Psoas muscle (tissue), 8 donors: ENCODE data around the gene TPCN2. TPM values are rescaled to one million over a fixed set of nuclear protein-coding genes. Genes with fewer than 3 reads are reported as not detected.
A peak's percentile ranks its signal among the peaks of the same experiment; 100 is the strongest.

Experiments used
- ATAC-seq, 4 donors: fragments of 200-7000 bp; cut with Tn5 transposase; one replicate each; pipeline ENCODE4 v1.9.1; 2020; ENCODE audit warnings: moderate library complexity in 3 of 4, mild to moderate bottlenecking in 2 of 4
- DNase-seq, 2 donors: peaks; one replicate each; pipeline ENCODE4 v3.0.0-alpha.2; 2020
- H3K27ac ChIP-seq: fragments of 200-600 bp; one replicate; pipeline ENCODE4 v1.8.0; 2022
- H3K27me3 ChIP-seq, 3 donors: fragments of 200-600 bp in 1 of 3; one replicate each; pipeline versions ENCODE4 v1.6.1 to v1.8.0; 2013 to 2022; ENCODE audit warnings: low read length in 2 of 3, mild to moderate bottlenecking in 2 of 3, moderate library complexity in 1 of 3; ENCODE audit not compliant: insufficient read depth in 3 of 3
- H3K36me3 ChIP-seq, 2 donors: fragments of 200-600 bp in 1 of 2; one replicate each; pipeline versions ENCODE4 v1.6.1 to v1.8.0; 2013 to 2022; ENCODE audit warnings: low read depth in 1 of 2, mild to moderate bottlenecking in 1 of 2, moderate library complexity in 1 of 2; ENCODE audit not compliant: insufficient read depth in 1 of 2
- H3K4me1 ChIP-seq: fragments of 200-600 bp; one replicate; pipeline ENCODE4 v1.8.0; 2022
- H3K4me3 ChIP-seq: fragments of 200-600 bp; one replicate; pipeline ENCODE4 v1.8.0; 2022; ENCODE audit warnings: mild to moderate bottlenecking
- H3K9me3 ChIP-seq: fragments of 200-600 bp; one replicate; pipeline ENCODE4 v1.8.0; 2022
- CTCF ChIP-seq: fragments of 200-600 bp; IDR thresholded peaks from one replicate; pipeline ENCODE4 v1.8.0; 2022; ENCODE audit warnings: antibody characterized with exemption
- WGBS, 3 donors: extraction: QIAGEN DNeasy Blood & Tissue Kit; methylation state at CpG; one replicate each; pipeline versions ENCODE4 v1.1.6 to v1.1.7; 2013; 5-methylcytosine and 5-hydroxymethylcytosine counted together
- intact Hi-C, 2 donors: fragments of 100-400 bp; cut with DNase I; formaldehyde crosslinking; loops; one replicate each; pipeline versions ENCODE4 v1.11.0 to v1.14.2; 2022
- polyA plus RNA-seq, 3 donors: library from polyadenylated mRNA; stranded (reverse); fragments of 200-250 nt; gene quantifications; one replicate each; pipeline ENCODE4 v1.2.3, GENCODE V29; 2013
- total RNA-seq, 4 donors: library from RNA; stranded (reverse); fragmentation: NEBNext Ultra II Directional in 2 of 4; extraction: Animal tissue kit (Norgen Biotek cat#: 25700) in 2 of 4; gene quantifications; one replicate each; pipeline versions ENCODE4 v1.2.1 to v1.2.4, GENCODE V29; 2021 to 2023
- donor health status: healthy with polysubstance abuse.
- donor health status: DM: no; HTN: no; CAD: no; lungs with moderate emphysema.
- donor health status: Bipolar disorder and iron deficiency.
- donor health status: healthy.
- donor health status: DM: yes; HTN: yes; CAD: no.
- donor health status: DM: no; HTN: no; CAD: no.
- donor health status: DM: no; HTN: no; CAD: no.
- donor health status: DM: yes; HTN: yes; CAD: no.

TPCN2 gene
- total and polyA plus RNA-seq, 7 donors = 2.2 to 6.0 (median 3.5) TPM

- TF ChIP-seq CTCF = no peak
- H3K4me1 ChIP-seq = no peaks in the 10 kb centered on the region
Observed at GRCh38 chr11:69101792-69102695, 53.3 kb downstream of the TPCN2 start.

GRCh38 chr11:69102732-69103615 lies 54.2 kb downstream of the TPCN2 start:
- DNase-seq = peak in 1 of 2 donors; percentile 45
- no peaks in the 10 kb centered on the region for H3K9me3 ChIP-seq
- no peak overlapping the region for H3K4me3 ChIP-seq
- peaks cover 0 to 38% (median 2%) of the 10 kb centered on the region in 3 donors for H3K27me3 ChIP-seq
- no peak for TF ChIP-seq CTCF
- no peaks in the 10 kb centered on the region for H3K4me1 ChIP-seq
- ATAC-seq = no peak
- 44 to 55% (median 47%) methylated on average over 24 of the region's 24 CpGs for WGBS, 3 donors
- H3K27ac ChIP-seq = no peak overlapping the region
- intact Hi-C loops = loop anchor here in 1 of 2 donors (5.0 to 10.0 kb wide), 2 partner anchors 342 to 564 kb away; no protein-coding TSS in a partner anchor
- no peaks in the 10 kb centered on the region for H3K36me3 ChIP-seq

More at GRCh38 chr11:69101792-69102695, 53.3 kb downstream of the TPCN2 start:
- DNase-seq = no peak
- peak in 1 of 4 donors; percentile 14 for ATAC-seq
- Histone ChIP-seq H3K4me3 (no peak overlapping the region), H3K27me3 (peaks cover 0 to 38% (median 2%) of the 10 kb centered on the region in 3 donors), H3K36me3 (no peaks in the 10 kb centered on the region), H3K9me3 (no peaks in the 10 kb centered on the region), H3K27ac (no peak overlapping the region)
- intact Hi-C loops = loop anchor here (1.0 to 10.0 kb wide), 3 partner anchors 343 to 565 kb away; no protein-coding TSS in a partner anchor
- WGBS, 3 donors = 65 to 80% (median 65%) methylated on average over 16 to 17 of the region's 17 CpGs

GRCh38 chr11:69104212-69104855 lies 55.6 kb downstream of the TPCN2 start:
- ATAC-seq (no peak), DNase-seq (peak in 1 of 2 donors; percentile 20)
- Histone ChIP-seq H3K27ac (no peak overlapping the region), H3K4me1 (no peaks in the 10 kb centered on the region), H3K36me3 (no peaks in the 10 kb centered on the region), H3K27me3 (peaks cover 0 to 38% (median 2%) of the 10 kb centered on the region in 3 donors), H3K9me3 (no peaks in the 10 kb centered on the region), H3K4me3 (no peak overlapping the region)
- intact Hi-C loops = loop anchor here in 1 of 2 donors (5.0 to 10.0 kb wide), 2 partner anchors 340 to 563 kb away; no protein-coding TSS in a partner anchor
- 81 to 84% (median 82%) methylated on average over 14 of the region's 14 CpGs for WGBS, 3 donors
- no peak for TF ChIP-seq CTCF

- no peaks in the 10 kb centered on the region for H3K4me1 ChIP-seq
- peak in 1 of 2 donors; percentile 39 for DNase-seq
- H3K27ac ChIP-seq = no peak overlapping the region
- 84 to 90% (median 89%) methylated on average over 21 of the region's 21 CpGs for WGBS, 3 donors
- ATAC-seq = no peak
- H3K9me3 ChIP-seq = no peaks in the 10 kb centered on the region
- H3K27me3 ChIP-seq = peaks cover 0 to 38% (median 2%) of the 10 kb centered on the region in 3 donors
- no peaks in the 10 kb centered on the region for H3K36me3 ChIP-seq
- no peak overlapping the region for H3K4me3 ChIP-seq
- intact Hi-C loops = loop anchor here in 1 of 2 donors (5.0 to 10.0 kb wide), 2 partner anchors 340 to 562 kb away; no protein-coding TSS in a partner anchor
- no peak for TF ChIP-seq CTCF
Observed at GRCh38 chr11:69104856-69105395, 56.2 kb downstream of the TPCN2 start.
